IPS DF 4.7 (cell line): ENCODE measurements around the gene METTL5.
A peak's percentile ranks its signal among the peaks of the same experiment; 100 is the strongest.

Experiments used
- DNase-seq: peaks from one replicate; pipeline ENCODE4 v3.0.0-alpha.2; 2013; ENCODE audit warnings: low spot score; ENCODE audit errors: extremely low read depth

Gene METTL5

GRCh38 chr2:169782513-169782912, 42.2 kb downstream of the METTL5 start:
- DNase-seq: no peak

- no peak for DNase-seq
These were observed 43.3 kb downstream of the METTL5 start for GRCh38 chr2:169781249-169782013.

GRCh38 chr2:169778446-169778845, 46.3 kb downstream of the METTL5 start:
- DNase-seq: no peak

GRCh38 chr2:169776252-169776761, 48.4 kb downstream of the METTL5 start:
- DNase-seq: no peak

- DNase-seq: no peak
These were observed 48.9 kb downstream of the METTL5 start for GRCh38 chr2:169775765-169776164.

- no peak for DNase-seq
These were observed 49.4 kb downstream of the METTL5 start for GRCh38 chr2:169775354-169775753.

- DNase-seq: no peak
These were observed 52.1 kb downstream of the METTL5 start for GRCh38 chr2:169772651-169773050.

GRCh38 chr2:169771612-169772011, 53.1 kb downstream of the METTL5 start:
- no peak for DNase-seq

GRCh38 chr2:169771021-169771420, 53.7 kb downstream of the METTL5 start:
- DNase-seq: no peak

- DNase-seq: no peak
These were observed 56.3 kb downstream of the METTL5 start for GRCh38 chr2:169768262-169768995.

GRCh38 chr2:169767243-169767888, 57.3 kb downstream of the METTL5 start:
- DNase-seq: peak; percentile 25

- DNase-seq: no peak
These were observed 59.2 kb downstream of the METTL5 start for GRCh38 chr2:169765523-169765922.

GRCh38 chr2:169761970-169762292, 62.8 kb downstream of the METTL5 start:
- DNase-seq: no peak
